Mucosa of descending colon (tissue), 3 donors: ENCODE measurements around the gene SMIM12. TPM values are rescaled to one million over a fixed set of nuclear protein-coding genes. Genes with fewer than 3 reads are reported as not detected.

Experiments
- ATAC-seq: fragments of 200-7000 bp; cut with Tn5 transposase; one replicate; pipeline ENCODE4 v1.9.1; 2020; ENCODE audit warnings: mild to moderate bottlenecking, moderate library complexity
- DNase-seq, 3 donors: peaks; one replicate each; pipeline ENCODE4 v3.0.0-alpha.2; 2020
- H3K36me3 ChIP-seq: fragments of 200-600 bp; one replicate; pipeline ENCODE4 v1.8.0; 2021; ENCODE audit warnings: low read depth, mild to moderate bottlenecking
- H3K4me1 ChIP-seq: fragments of 200-600 bp; one replicate; pipeline ENCODE4 v1.8.0; 2021; ENCODE audit warnings: low read depth, mild to moderate bottlenecking
- H3K4me3 ChIP-seq: fragments of 200-600 bp; one replicate; pipeline ENCODE4 v1.8.0; 2021; ENCODE audit warnings: mild to moderate bottlenecking
- H3K9me3 ChIP-seq: fragments of 200-600 bp; one replicate; pipeline ENCODE4 v1.8.0; 2021; ENCODE audit warnings: mild to moderate bottlenecking
- intact Hi-C, 2 donors: fragments of 100-400 bp; cut with DNase I in 1 of 2; cut with micrococcal nuclease in 1 of 2; formaldehyde crosslinking; loops; one replicate each; pipeline versions ENCODE4 v1.11.0 to v1.11.1; 2022; cut with DNase I, micrococcal nuclease
- total RNA-seq, 3 donors: library from RNA; stranded (reverse); fragmentation: NEBNext Ultra II Directional in 2 of 3; extraction: Animal tissue kit (Norgen Biotek cat#: 25700) in 2 of 3; gene quantifications; one replicate each; pipeline versions ENCODE4 v1.2.1 to v1.2.4, GENCODE V29; 2021 to 2023
- TF ChIP-seq, protein P1 (sequence below): fragments of 200-600 bp; IDR thresholded peaks from one replicate; pipeline ENCODE4 v1.8.0; 2022; ENCODE audit warnings: antibody characterized with exemption, mild to moderate bottlenecking
- donor health status: DM: no; HTN: no; CAD: no; lungs with moderate emphysema.
- donor health status: DM: no; HTN: no; CAD: no.
- donor health status: DM: no; HTN: yes; CAD: no.

Gene SMIM12
- total RNA-seq, 3 donors from 2014 or later, result 50.8 to 53.8 (median 51.8) TPM

DNA sequence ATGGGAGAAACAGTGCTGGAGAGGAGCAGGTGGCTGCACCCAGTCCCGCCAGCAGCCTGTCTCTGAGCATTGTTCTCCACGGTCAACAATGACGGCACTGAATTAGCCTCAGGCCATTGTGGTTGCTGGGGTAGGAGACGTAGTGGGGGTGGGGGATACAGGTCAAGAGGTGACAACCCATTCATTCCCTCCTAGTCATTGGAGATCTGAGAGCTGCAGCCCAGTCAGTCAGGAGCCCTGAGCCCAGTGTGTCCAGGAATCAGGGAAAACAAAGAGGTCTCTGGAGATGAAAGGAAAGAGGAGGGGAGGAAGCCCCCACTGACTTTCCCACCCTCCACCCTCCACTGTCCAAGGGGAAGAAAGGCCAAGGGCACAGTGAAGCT lies 15.3 kb downstream of the SMIM12 start:
- intact Hi-C loops, result no loop called here
- ATAC-seq (no peak), DNase-seq (no peak)
- no peaks in the 10 kb centered on the region for H3K4me1 ChIP-seq
- TF ChIP-seq, protein P1, sequence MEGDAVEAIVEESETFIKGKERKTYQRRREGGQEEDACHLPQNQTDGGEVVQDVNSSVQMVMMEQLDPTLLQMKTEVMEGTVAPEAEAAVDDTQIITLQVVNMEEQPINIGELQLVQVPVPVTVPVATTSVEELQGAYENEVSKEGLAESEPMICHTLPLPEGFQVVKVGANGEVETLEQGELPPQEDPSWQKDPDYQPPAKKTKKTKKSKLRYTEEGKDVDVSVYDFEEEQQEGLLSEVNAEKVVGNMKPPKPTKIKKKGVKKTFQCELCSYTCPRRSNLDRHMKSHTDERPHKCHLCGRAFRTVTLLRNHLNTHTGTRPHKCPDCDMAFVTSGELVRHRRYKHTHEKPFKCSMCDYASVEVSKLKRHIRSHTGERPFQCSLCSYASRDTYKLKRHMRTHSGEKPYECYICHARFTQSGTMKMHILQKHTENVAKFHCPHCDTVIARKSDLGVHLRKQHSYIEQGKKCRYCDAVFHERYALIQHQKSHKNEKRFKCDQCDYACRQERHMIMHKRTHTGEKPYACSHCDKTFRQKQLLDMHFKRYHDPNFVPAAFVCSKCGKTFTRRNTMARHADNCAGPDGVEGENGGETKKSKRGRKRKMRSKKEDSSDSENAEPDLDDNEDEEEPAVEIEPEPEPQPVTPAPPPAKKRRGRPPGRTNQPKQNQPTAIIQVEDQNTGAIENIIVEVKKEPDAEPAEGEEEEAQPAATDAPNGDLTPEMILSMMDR, result no peak
- H3K4me3 ChIP-seq, result no peak overlapping the region
- H3K36me3 ChIP-seq, result no peaks in the 10 kb centered on the region
- no peaks in the 10 kb centered on the region for H3K9me3 ChIP-seq

DNA sequence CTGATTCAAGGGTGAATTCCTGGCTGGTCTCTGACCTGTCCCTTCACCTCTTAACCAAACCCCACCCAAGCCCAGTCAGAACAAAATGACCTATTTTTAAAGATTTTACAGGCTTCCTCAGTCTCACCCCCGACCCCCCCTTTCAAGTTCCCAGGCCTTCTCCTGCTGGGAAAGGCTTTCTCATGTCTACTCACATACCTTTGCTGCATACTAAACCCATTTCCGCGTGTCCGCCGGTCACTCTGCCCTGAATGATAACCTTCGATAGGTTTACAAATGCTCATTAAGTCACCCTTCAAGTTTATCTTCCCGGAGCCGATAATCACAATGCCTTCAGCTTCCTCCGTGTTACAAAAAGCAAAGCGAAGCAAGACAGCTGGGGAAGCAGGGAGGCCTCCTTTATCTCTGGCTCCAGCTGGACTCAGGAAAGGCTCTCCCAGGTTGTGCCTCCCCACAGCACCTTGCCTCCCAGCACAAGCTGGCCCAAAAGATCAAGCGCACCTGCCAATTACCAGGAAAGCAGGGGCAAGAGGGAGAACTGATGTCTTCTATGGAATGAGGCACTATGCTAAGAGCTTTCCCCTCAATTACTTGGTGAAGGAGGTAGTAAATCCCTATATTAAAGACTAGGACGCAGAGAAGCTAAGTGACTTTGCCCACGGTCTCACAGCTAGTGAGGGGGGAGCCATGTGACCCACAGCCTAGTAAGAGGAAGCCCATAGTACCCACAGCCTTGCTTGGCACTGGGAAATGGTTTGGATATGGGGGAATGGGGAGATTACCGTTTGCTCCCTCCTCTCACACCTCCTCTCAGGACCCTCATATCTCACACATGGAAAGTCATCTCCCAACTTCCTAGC lies 15.9 kb downstream of the SMIM12 start:
- TF ChIP-seq, protein P1, result no peak
- DNase-seq (no peak), ATAC-seq (no peak)
- no peak overlapping the region for H3K4me3 ChIP-seq
- H3K36me3 ChIP-seq, result no peaks in the 10 kb centered on the region
- H3K4me1 ChIP-seq, result no peaks in the 10 kb centered on the region
- intact Hi-C loops, result no loop called here
- no peaks in the 10 kb centered on the region for H3K9me3 ChIP-seq

DNA sequence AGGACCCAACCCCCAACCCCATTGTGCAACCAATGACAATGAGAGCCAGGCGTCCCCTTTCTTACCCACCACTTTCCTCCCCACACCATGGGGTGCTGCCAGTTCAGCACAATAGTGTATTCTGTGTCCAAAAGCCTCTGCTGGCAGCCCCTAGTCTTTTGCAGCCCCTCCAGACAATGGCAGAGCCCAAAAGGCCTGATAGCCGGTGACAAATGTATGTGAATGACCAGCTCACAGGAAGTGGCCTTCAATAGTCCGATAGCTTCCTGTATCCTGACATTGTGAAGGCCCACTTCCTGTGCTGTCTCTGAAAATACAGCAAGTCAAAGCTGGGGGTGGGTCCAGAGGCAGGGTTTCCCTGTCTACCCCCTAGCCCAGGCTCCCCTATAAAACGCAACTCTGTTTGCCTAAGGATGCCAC lies 16.6 kb downstream of the SMIM12 start:
- intact Hi-C loops, result no loop called here
- Histone ChIP-seq H3K9me3 (no peaks in the 10 kb centered on the region), H3K4me1 (no peaks in the 10 kb centered on the region), H3K36me3 (no peaks in the 10 kb centered on the region), H3K4me3 (no peak overlapping the region)
- TF ChIP-seq, protein P1, result no peak
- ATAC-seq (no peak), DNase-seq (no peak)

DNA sequence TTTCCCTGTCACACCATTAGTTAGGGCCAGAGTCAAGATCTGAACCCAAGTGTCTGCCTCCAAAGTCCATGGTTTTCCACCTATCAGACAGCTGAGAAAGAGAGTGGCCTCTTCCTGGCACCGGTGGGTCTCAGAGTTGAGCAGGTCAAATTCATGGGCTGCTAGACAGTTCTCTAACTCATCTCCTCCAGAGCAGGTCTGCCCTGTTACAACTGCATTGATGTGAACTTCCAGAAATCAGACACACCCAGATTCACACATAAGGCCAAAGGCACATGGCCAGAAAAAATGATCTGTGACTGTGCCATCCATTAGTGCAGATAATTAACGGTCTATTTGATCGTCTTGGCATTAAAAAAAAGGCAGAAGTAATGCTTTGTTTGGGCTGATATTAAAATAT lies 17.5 kb downstream of the SMIM12 start:
- Histone ChIP-seq H3K4me3 (no peak overlapping the region), H3K36me3 (no peaks in the 10 kb centered on the region), H3K9me3 (no peaks in the 10 kb centered on the region), H3K4me1 (no peaks in the 10 kb centered on the region)
- no peak for ATAC-seq
- DNase-seq, result no peak
- intact Hi-C loops, result no loop called here
- TF ChIP-seq, protein P1, result no peak

DNA sequence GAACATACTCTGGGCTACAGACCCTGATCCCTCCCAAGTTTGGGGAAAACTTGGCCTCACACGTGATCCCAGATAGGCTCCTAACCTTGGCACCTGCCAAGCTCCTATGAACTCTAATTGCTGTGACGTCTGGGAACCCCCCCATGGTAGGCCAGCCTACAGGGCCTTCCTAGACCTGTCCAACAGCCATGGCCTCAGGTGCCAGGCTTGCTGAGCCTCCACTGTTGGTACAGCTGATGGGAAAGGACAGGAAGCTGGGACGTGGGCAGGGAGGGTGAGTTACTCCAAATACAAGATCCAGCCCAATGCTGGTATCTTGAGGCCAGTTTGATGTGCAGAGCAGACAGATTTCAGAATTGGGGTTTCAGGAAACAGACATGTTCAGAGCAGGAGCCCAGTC lies 19.1 kb downstream of the SMIM12 start:
- Histone ChIP-seq H3K4me3 (no peak overlapping the region), H3K4me1 (no peaks in the 10 kb centered on the region), H3K36me3 (no peaks in the 10 kb centered on the region), H3K9me3 (no peaks in the 10 kb centered on the region)
- intact Hi-C loops, result no loop called here
- no peak for DNase-seq
- TF ChIP-seq, protein P1, result no peak
- ATAC-seq, result no peak
